Ovary (tissue), 3 donors: ENCODE results near the gene ATRN.

Experiments used
- CTCF ChIP-seq, 3 donors: fragments of 450-650 bp in 2 of 3; fragments of 200-600 bp in 1 of 3; IDR thresholded peaks; one replicate each; pipeline versions ENCODE4 v1.5.1 to v1.8.0; 2016 to 2022; ENCODE audit warnings: antibody characterized with exemption in 3 of 3, mild to moderate bottlenecking in 1 of 3
- POLR2A ChIP-seq: fragments of 450-650 bp; IDR thresholded peaks from one replicate; pipeline ENCODE4 v1.6.1; 2017; ENCODE audit warnings: antibody characterized with exemption, mild to moderate bottlenecking, moderate library complexity
- donor health status: DM: no; HTN: no; CAD: no.

- TF ChIP-seq POLR2A, result no peak
- no peak for TF ChIP-seq CTCF (IDR thresholded peaks at IDR 0.05)
Measured at GRCh38 chr20:3432844-3433243, 38.0 kb upstream of the ATRN start.
